Vagina (tissue), 2 donors: ENCODE results near the gene STK11.

Source experiments
- CTCF ChIP-seq, 3 experiments: fragments of 450-650 bp in 2 of 3; fragments of 200-600 bp in 1 of 3; sonication (generic) in 1 of 3; IDR thresholded peaks; one replicate each; pipeline ENCODE4 v1.5.1; 2017 to 2019; ENCODE audit warnings: antibody characterized with exemption in 3 of 3, mild to moderate bottlenecking in 2 of 3, moderate library complexity in 2 of 3
- POLR2AphosphoS5 ChIP-seq, 2 donors: sonication (generic); formaldehyde crosslinking; IDR thresholded peaks; one replicate each; pipeline ENCODE4 v1.9.0; 2017; ENCODE audit warnings: antibody characterized with exemption in 2 of 2, mild to moderate bottlenecking in 2 of 2, low read depth in 1 of 2; ENCODE audit not compliant: insufficient read depth in 1 of 2

GRCh38 chr19:1257475-1258162 lies 52.0 kb downstream of the STK11 start:
- no peak for TF ChIP-seq CTCF (IDR thresholded peaks at IDR 0.05)
- peak in 1 of 2 donors; percentile 21 for TF ChIP-seq POLR2AphosphoS5 (IDR thresholded peaks at IDR 0.05; ENCODE audit: insufficient read depth in 1 of 2, low read depth in 1 of 2)
